Erythroblast (primary cell): ENCODE data around the gene PLEKHJ1.

Experiments
- GATA1 ChIP-seq: IDR thresholded peaks from 2 replicates; pipeline ENCODE4 v1.6.1; 2011; ENCODE audit warnings: low read depth, mild to moderate bottlenecking, control low read depth, low read length, moderate library complexity
- POLR2A ChIP-seq: IDR thresholded peaks from 2 replicates; pipeline ENCODE4 v1.6.1; 2011; ENCODE audit warnings: mild to moderate bottlenecking, low read length

GRCh38 chr19:2249010-2249866, 13.1 kb upstream of the PLEKHJ1 start, which contains the start of gene AMH:
- TF ChIP-seq POLR2A (no peak), GATA1 (no peak)
